Activated T-cell treated with anti-CD3 and anti-CD28 coated beads, Interleukin-2, amount 50 U/mL, for 72 hours (primary cell): Measurements from ENCODE around the gene GAS6. TPM values are rescaled to one million over a fixed set of nuclear protein-coding genes. Genes with fewer than 3 reads are reported as not detected.
"Not testable (repeated sequence)": the region's sequence is repeated elsewhere in the genome, so short reads cannot be mapped to it uniquely, and the experiment has no call there.

Source experiments
- ATAC-seq, 2 donors: fragments of 150-1000 bp; cut with Tn5 transposase; replicated peaks in 1 of 2; 2 replicates each; pipeline ENCODE4 v1.10.0; 2021; ENCODE audit warnings: moderate library complexity in 2 of 2, mild to moderate bottlenecking in 1 of 2
- DNase-seq, 2 donors: peaks; one replicate each; pipeline ENCODE4 v3.0.0; 2021 to 2022; ENCODE audit warnings: mixed read lengths in 1 of 2
- H3K27ac Mint-ChIP-seq: one replicate; pipeline ENCODE4 v1.8.0; 2022; ENCODE audit warnings: mild to moderate bottlenecking, moderate library complexity, mixed read lengths
- H3K27me3 Mint-ChIP-seq: one replicate; pipeline ENCODE4 v1.8.0; 2022; ENCODE audit warnings: low read depth, mixed read lengths
- H3K36me3 Mint-ChIP-seq, 2 donors: one replicate each; pipeline ENCODE4 v1.8.0; 2022; ENCODE audit warnings: mixed read lengths in 2 of 2, mild to moderate bottlenecking in 1 of 2; ENCODE audit not compliant: insufficient read depth in 2 of 2
- H3K4me1 Mint-ChIP-seq: one replicate; pipeline ENCODE4 v1.8.0; 2022; ENCODE audit warnings: low read depth, mixed read lengths
- H3K4me3 Mint-ChIP-seq, 2 donors: one replicate each; pipeline ENCODE4 v1.8.0; 2022; ENCODE audit warnings: mild to moderate bottlenecking in 2 of 2, mixed read lengths in 2 of 2, moderate library complexity in 2 of 2
- H3K9me3 Mint-ChIP-seq, 2 donors: one replicate each; pipeline ENCODE4 v1.8.0; 2022; ENCODE audit warnings: mixed read lengths in 2 of 2
- total RNA-seq, 2 donors: library from RNA; stranded (reverse); gene quantifications; one replicate each; pipeline ENCODE4 v1.2.3, GENCODE V29; 2022

Gene GAS6
- total RNA-seq = 1 to 10 TPM in 1 of 2 donors, under 1 TPM in 1; 0.46 to 1.5 TPM

GRCh38 chr13:113863524-113864272 lies at the start of gene GAS6:
TSS of gene GAS6 (minus strand) at chr13:113864076. CDS start at chr13:113863920, 156 bp downstream.
- peaks cover 72% of the 10 kb centered on the region for H3K27me3 Mint-ChIP-seq

DNA sequence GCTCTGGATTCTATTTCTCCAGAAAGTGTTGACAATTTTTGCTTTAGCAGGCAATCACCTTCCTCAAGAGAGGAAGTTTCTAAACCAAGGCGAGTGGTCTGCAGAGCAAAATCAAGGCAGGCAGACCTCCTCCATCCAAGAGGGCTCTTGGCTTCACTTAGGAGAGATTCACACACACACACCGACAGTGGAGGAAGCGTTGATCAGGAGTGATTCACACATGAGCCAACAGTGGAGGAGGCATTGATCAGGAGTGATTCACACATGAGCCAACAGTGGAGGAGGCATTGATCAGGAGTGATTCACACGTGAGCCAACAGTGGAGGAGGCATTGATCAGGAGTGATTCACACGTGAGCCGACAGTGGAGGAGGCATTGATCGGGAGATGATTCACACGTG lies 49.5 kb upstream of the GAS6 start:
- not testable (repeated sequence) for H3K36me3 Mint-ChIP-seq, H3K9me3 Mint-ChIP-seq, H3K4me3 Mint-ChIP-seq, H3K27ac Mint-ChIP-seq, H3K4me1 Mint-ChIP-seq
- ATAC-seq (peak; percentile 44 to 59), DNase-seq (peak in 1 of 2 donors; percentile 33)
- peaks cover 56% of the 10 kb centered on the region for H3K27me3 Mint-ChIP-seq

More at GRCh38 chr13:113863524-113864272, at the start of gene GAS6:
- Mint-ChIP-seq H3K36me3 (peaks cover 0 to 5% of the 10 kb centered on the region in 2 donors), H3K4me3 (peak within 1 kb of the TSS; percentile 79 to 83), H3K27ac (no peak within 1 kb of the TSS), H3K4me1 (peaks cover 18% of the 10 kb centered on the region), H3K9me3 (peaks cover 7 to 8% of the 10 kb centered on the region in 2 donors)
- peak; percentile 29 to 32 for DNase-seq
- peak; percentile 71 to 73 for ATAC-seq

DNA sequence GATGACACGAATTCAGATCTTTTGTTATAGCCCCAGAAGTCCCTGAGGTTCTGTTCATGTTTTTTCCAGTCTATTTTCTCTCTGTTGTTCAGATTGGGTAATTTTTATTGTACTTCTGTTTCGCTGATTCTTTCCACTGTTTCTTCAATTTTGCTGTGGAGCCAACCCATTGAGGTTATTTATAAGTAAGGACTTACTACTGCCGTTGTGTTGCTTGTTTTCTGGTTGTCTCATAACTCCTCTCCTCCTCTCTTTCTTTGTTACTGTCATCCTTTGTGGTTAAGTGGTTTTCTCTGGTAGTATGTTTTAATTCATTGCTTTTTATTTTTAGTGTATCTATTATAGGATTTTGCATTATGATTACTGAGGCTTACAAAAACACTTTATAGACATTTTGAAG lies 48.7 kb upstream of the GAS6 start:
- ATAC-seq (no peak), DNase-seq (no peak)
- Mint-ChIP-seq H3K27me3 (peaks cover 64% of the 10 kb centered on the region), H3K27ac (peak overlapping the region; percentile 16), H3K4me1 (peaks cover 6% of the 10 kb centered on the region), H3K36me3 (peaks cover 0 to 7% of the 10 kb centered on the region in 2 donors), H3K4me3 (no peak overlapping the region), H3K9me3 (peaks cover 0 to 8% of the 10 kb centered on the region in 2 donors)

GRCh38 chr13:113907635-113908617 lies 44.0 kb upstream of the GAS6 start:
- no peak overlapping the region for H3K27ac Mint-ChIP-seq
- DNase-seq (no peak), ATAC-seq (no peak)
- peaks cover 48% of the 10 kb centered on the region for H3K27me3 Mint-ChIP-seq
- H3K36me3 Mint-ChIP-seq = peaks cover 0 to 3% of the 10 kb centered on the region in 2 donors
- H3K4me1 Mint-ChIP-seq = no peaks in the 10 kb centered on the region
- no peak overlapping the region for H3K4me3 Mint-ChIP-seq
- H3K9me3 Mint-ChIP-seq = peaks cover 0 to 3% of the 10 kb centered on the region in 2 donors

GRCh38 chr13:113906571-113906970 lies 42.7 kb upstream of the GAS6 start:
- Mint-ChIP-seq H3K4me3 (no peak overlapping the region), H3K27ac (no peak overlapping the region), H3K27me3 (peaks cover 40% of the 10 kb centered on the region), H3K4me1 (no peaks in the 10 kb centered on the region), H3K36me3 (no peaks in the 10 kb centered on the region), H3K9me3 (no peaks in the 10 kb centered on the region)
- ATAC-seq (no peak), DNase-seq (no peak)

DNA sequence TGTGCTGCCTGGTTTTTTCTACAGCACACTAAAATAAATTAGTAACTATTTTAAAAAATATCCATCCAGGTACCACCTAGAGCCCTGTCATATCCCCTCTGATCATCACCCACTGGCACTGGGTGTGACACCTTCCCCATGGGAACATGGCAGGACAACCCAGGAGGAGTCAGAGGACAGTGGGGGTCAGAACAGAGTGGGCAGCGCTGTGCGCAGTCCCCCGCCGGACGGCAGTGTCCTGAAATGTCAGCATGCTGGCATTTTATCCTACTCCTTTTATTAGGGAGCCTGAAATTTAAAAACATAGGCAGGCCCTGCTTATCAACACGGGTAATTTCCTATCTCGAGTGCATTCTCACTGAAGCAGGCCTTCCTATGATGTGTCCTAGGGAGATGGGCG lies 42.1 kb upstream of the GAS6 start:
- DNase-seq (no peak), ATAC-seq (no peak)
- no peak overlapping the region for H3K27ac Mint-ChIP-seq
- no peaks in the 10 kb centered on the region for H3K36me3 Mint-ChIP-seq
- no peaks in the 10 kb centered on the region for H3K9me3 Mint-ChIP-seq
- no peak overlapping the region for H3K4me3 Mint-ChIP-seq
- peaks cover 34% of the 10 kb centered on the region for H3K27me3 Mint-ChIP-seq
- H3K4me1 Mint-ChIP-seq = no peaks in the 10 kb centered on the region

- no peak for ATAC-seq
- no peaks in the 10 kb centered on the region for H3K4me1 Mint-ChIP-seq
- DNase-seq = no peak
- H3K27me3 Mint-ChIP-seq = peaks cover 25% of the 10 kb centered on the region
- no peak overlapping the region for H3K27ac Mint-ChIP-seq
- no peaks in the 10 kb centered on the region for H3K36me3 Mint-ChIP-seq
- no peaks in the 10 kb centered on the region for H3K9me3 Mint-ChIP-seq
- no peak overlapping the region for H3K4me3 Mint-ChIP-seq
Observed at GRCh38 chr13:113905018-113905417, 41.1 kb upstream of the GAS6 start.

- no peak overlapping the region for H3K4me3 Mint-ChIP-seq
Observed at GRCh38 chr13:113904411-113904810, 40.5 kb upstream of the GAS6 start.

DNA sequence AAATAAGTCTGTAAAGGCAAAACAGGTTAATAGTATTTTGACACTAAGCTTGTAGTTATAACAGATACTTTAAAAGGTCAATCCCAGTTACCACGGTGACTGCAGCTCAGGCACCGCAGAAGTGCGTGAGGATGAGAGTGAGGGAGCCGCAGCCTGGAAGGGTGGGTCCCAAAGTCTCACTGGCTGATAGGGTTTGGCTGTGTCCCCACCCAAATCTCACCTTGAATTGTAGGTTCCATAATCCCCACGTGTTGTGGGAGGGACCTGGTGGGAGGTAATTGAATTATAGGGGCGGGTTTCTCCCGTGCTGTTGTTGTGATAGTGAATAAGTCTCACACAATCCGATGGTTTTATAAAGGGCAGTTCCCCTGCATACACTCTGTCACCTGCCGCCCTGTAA lies 40.0 kb upstream of the GAS6 start:
- Mint-ChIP-seq H3K9me3 (no peaks in the 10 kb centered on the region), H3K4me1 (no peaks in the 10 kb centered on the region), H3K27me3 (peaks cover 18% of the 10 kb centered on the region), H3K27ac (no peak overlapping the region), H3K4me3 (no peak overlapping the region), H3K36me3 (no peaks in the 10 kb centered on the region)
- no peak for ATAC-seq
- no peak for DNase-seq

More at GRCh38 chr13:113904411-113904810, 40.5 kb upstream of the GAS6 start:
- DNase-seq (peak; percentile 25 to 33), ATAC-seq (peak; percentile 43 to 64)
- Mint-ChIP-seq H3K9me3 (no peaks in the 10 kb centered on the region), H3K4me1 (no peaks in the 10 kb centered on the region), H3K27me3 (peaks cover 23% of the 10 kb centered on the region), H3K36me3 (no peaks in the 10 kb centered on the region), H3K27ac (no peak overlapping the region)

DNA sequence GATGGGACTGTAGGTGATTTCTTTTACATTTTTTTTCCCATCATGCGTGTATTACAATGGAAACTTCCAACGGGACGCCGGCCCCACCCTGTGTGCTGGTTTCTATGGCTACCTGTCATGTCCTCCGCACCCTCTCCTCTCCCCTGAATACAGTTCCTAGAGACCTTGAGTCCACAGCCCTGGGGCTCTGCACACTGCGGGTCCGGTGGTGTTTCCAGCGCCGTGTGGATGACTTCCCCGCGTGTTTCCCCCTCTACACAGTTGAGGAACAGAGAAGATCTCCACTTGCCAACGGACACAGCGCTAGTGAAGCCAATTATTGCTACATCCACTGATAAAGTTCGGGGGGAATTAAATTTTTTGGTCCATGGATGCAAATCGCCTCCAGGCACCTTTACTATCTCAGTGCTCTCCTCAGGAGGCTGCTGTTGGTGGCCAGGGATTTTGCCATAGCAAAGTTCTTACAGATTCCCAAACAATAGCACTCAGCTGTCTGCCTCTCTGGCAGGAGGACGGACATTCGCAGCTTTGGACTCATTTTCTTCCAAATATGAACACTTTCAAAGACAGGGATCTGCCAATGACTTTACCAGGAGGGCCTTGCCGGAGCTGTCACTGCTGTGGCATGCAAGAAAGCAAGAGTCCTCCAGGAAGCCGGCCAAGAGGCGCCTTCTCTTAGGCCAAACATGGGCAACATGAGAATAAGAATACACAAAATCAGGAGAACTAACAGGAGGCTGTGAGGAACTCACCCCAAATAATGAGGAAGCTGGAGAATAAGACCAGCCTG lies 39.3 kb upstream of the GAS6 start:
- H3K4me3 Mint-ChIP-seq = no peak overlapping the region
- no peaks in the 10 kb centered on the region for H3K9me3 Mint-ChIP-seq
- ATAC-seq (no peak), DNase-seq (no peak)
- no peaks in the 10 kb centered on the region for H3K4me1 Mint-ChIP-seq
- H3K27me3 Mint-ChIP-seq = peaks cover 11% of the 10 kb centered on the region
- no peak overlapping the region for H3K27ac Mint-ChIP-seq
- no peaks in the 10 kb centered on the region for H3K36me3 Mint-ChIP-seq

DNA sequence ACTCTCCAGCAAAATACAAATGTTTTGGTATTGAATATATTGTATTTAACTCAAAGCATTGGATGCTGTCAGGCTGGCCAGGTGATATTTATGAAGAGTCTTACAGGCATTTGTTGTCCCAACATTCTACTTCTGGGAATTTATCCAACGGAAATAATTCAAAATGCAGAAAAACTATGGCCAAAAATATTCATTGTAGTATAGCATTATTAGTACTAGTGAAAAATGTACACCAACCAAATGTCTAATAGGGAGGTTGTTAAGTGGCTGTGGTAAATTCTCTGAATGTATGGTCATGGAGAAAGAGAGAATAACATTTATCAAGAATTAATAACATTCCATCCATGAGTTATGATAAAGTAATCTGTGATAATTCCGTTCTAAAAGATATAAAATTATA lies 38.6 kb upstream of the GAS6 start:
- peaks cover 4% of the 10 kb centered on the region for H3K27me3 Mint-ChIP-seq
- H3K4me3 Mint-ChIP-seq = no peak overlapping the region
- H3K4me1 Mint-ChIP-seq = no peaks in the 10 kb centered on the region
- ATAC-seq (no peak), DNase-seq (no peak)
- H3K36me3 Mint-ChIP-seq = no peaks in the 10 kb centered on the region
- H3K27ac Mint-ChIP-seq = no peak overlapping the region
- no peaks in the 10 kb centered on the region for H3K9me3 Mint-ChIP-seq

DNA sequence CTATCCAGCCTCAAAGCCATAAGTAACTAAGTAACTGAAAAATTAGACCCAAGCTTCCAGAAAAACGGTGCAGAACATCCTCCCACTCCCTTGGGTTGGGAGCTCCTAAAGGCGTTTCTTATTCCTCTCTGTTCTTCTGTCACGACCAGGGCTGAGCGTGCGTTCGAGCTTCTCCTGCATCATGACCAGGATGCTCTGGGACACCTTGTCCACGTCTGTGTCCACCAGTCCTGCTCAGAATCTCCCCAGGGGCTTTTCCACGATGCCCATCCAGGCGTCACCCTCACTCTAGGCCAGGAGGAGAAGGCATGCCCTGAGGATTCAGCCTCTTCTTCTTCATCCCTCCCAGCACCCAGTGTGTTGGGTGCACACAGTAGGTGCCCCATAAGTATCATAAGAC lies 37.8 kb upstream of the GAS6 start:
- ATAC-seq = no peak
- Mint-ChIP-seq H3K9me3 (no peaks in the 10 kb centered on the region), H3K27me3 (peaks cover 9% of the 10 kb centered on the region), H3K4me1 (no peaks in the 10 kb centered on the region), H3K4me3 (no peak overlapping the region), H3K27ac (no peak overlapping the region), H3K36me3 (no peaks in the 10 kb centered on the region)
- no peak for DNase-seq
